Activated T-cell treated with anti-CD3 and anti-CD28 coated beads for 1 hour (primary cell): ENCODE measurements around the gene PIGZ.

Experiments
- DNase-seq: peaks from one replicate; pipeline ENCODE4 v3.0.0-alpha.2; 2020; ENCODE audit warnings: low read depth

The PIGZ gene, protein sequence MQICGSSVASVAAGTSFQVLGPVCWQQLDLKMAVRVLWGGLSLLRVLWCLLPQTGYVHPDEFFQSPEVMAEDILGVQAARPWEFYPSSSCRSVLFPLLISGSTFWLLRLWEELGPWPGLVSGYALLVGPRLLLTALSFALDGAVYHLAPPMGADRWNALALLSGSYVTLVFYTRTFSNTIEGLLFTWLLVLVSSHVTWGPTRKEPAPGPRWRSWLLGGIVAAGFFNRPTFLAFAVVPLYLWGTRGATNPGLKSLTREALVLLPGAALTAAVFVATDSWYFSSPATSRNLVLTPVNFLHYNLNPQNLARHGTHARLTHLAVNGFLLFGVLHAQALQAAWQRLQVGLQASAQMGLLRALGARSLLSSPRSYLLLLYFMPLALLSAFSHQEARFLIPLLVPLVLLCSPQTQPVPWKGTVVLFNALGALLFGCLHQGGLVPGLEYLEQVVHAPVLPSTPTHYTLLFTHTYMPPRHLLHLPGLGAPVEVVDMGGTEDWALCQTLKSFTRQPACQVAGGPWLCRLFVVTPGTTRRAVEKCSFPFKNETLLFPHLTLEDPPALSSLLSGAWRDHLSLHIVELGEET

DNA sequence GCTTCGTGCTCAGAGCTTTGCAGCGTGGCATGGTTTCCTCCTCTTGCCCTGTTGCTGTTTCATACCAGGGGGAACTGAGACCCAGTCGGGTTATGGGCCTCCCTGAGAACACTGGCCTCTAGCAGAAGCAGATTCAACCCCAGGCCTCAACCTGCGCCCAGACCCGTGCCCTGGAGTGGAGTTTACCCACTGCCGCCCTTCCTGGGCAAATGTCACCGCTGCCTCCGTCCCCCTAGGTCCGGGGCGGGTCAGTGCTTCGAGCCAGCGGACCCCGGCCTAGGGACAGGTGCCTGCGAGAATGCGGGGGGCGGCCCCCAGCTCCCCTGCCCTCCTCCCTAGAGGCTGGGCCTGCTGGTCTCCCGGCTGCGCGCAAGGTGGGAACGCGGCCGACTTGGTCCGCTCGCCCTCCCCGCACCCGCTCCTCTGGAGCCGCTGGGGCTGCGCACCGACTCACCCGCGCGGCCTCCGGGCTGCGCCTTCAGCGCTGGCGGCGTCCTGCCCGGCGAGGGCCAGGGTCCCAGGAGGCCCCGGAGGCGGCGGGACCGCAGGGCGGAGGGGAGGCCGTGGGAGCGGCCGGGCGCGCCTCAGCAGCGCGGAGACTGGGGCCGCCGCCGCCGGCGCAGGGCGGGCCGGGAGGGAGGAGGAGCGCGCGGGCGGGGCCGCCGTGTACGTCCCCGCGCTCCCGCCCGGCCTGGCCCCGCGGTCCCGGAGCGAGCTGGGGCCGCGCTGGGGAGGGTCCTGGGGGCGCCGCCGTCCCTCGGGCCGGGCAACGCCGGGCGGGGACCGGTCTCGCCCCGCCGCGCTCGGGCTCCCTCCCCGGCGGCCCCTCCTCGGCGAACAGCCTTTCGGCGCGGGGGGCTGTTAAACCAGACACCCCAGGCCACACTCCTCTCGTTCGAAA, at the start of gene PIGZ:
TSS of gene PIGZ (minus strand) at position 601 of the 901 bp plus-strand sequence. CDS start 16,802 bp downstream, outside the sequence.
- peak; percentile 31 for DNase-seq

DNA sequence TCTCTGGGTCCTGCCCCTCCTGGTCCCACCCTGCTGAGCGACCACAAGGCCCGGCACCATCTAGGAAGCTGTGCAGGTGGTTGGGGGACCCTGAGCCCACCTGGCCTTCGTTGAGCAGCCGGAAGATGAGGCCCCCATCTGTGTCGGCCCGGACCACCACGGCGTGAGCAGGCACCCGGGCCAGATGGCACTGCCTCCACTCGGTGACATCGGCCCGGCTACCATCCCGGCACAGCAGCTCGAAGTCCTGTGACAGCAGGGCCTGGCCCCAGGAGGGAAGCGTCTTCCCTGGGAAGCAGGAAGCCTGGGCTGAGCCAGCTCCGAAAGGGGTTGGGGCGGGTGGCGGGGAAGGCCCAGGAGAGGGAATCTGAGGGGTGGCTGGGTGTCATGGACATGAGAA, 48.4 kb upstream of the PIGZ start:
- no peak for DNase-seq

DNA sequence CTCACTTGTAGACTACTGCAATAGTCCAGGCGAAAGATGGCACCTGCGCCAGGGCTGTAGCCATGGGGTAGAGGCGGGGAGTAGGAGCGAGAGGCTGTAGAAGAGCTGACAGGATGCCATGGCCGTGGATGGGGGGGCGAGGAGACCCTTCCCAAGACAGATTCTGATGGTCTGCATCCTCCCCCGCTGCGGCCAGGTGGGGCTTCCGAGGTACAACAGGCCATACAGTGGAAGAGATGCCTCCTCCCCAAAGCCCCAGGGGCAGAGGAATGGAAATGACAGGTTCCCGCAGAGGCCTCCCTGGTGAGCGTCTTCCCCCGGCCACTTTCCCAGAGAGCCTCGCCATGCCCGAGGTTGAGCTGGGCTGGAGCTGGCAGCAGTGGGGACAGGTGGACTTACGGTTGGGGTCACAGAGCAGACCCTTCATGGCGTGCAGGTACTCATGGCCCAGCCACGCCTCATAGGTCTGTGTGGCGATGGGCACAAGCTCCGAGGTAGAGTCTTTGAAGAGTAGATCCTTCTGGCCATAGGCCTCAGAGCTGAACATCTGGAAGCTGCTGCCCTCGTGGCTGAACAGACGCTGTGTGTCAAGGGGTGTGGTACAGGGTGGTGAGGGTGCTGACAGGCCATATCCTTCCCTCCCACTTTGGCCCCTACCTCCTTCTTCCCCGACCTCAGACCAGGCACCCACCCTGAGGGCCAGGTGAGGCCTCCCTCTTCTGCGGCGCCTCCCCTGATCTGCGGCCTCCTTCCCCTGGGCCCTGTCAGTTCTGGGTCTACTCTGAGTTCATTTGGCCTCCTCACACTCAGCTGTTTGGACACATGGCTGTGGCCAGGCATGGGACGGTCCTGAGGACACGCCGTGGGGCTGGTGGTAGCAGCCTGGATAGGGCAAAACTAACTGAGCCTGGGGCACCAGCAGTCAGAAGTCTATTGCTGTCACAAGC, 47.4 kb upstream of the PIGZ start:
- no peak for DNase-seq

DNA sequence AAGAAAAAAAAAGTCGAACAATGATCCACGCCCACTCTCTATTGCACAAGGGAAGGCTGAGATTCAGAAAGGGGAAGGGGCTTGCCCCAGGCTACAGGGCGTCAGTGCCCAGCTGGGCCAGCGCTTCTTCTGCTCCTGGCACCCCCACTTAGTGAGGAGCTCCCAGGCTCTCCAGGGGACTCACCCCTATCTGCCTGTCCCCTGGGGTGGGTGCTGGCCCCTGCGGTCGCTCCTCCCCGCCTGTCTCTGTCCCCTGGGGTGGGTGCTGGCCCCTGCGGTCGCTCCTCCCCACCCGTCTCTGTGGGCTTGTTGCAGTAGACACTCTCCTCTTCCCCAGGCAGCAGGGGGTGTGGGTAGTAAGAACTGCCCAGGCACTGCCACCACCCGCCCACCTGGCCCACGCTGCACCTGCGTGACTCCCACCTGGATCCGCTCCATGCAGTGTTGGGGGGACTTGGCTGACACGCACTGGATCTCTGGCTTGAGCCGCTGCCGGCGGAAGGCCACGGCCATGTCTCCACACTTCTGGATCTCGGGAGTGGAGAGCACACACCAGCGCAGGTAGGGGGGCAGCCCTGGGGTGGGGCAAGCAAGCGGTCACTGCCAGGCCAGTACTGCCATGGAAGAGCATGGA, 46.4 kb upstream of the PIGZ start:
- DNase-seq: no peak

DNA sequence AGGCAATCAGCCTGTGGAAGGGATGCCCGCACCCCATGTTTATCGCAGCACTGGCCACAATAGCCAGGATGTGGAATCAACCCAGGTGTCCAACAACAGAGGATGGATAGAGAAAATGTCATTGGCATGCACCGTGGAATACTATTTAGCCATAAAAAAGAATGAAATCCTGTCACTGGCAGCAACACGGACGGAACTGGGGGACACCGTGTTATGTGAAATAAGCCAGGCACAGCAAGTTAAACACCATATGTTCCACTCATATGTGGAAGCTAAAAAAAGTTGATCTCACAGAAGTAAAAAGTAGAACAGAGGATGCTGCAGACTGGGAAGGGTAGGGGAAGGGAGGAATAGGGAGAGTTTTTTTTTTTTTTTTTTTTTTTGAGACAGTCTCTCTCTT, 45.4 kb upstream of the PIGZ start:
- no peak for DNase-seq

DNA sequence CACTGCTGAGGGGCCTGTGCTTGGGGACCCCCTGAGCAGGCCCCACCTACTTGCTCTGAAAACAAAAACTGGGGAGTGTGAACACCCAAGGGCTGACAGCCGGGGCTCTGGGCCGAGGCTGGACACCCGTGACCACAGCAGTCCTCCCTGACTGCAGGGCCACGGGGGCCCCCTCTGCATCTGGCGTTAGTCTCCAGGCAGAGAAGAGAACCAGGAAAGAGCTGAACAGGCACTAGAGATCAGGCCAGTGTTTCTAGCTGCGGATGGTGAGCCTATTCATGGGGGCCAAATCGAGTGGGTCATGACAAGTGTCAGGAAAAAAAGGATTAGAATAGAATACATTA, 43.9 kb upstream of the PIGZ start:
- no peak for DNase-seq

DNA sequence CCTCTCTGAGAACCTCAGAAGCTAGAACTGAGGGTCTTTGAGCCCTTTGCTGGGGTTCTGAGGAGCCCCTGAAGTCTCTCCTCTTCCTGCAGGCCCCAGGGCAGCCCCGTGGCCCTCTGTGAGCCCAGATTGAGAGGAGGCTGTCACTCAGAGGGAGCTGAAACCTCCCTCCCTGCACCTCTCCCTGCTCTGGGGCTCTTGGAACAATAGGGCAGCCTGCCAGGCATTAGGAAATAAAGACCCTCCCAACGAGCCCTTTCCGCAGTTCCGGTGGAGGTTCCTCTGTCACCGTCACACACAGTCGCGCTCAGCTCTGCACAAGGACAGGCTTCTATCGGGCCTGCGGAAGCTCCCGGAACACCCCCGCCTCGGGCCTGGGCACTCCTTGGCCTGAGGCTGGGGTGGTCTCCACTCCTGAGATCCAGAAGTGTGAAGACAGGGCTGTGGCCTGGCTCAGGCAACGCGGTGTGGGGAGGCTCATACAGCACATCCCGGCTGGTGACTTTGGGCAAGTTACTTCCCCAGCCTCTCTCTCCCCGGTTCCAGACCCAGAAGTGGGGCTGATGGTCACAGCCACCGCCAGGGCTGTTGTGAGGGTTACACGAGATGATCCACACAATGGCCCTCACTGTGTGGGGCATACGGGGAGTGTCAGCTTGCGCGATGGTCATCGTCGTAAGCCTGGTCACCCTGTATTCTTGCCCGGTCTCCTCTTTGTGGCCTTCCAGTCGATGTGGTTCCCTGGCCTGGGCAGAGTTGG, 43.3 kb upstream of the PIGZ start:
- no peak for DNase-seq

DNA sequence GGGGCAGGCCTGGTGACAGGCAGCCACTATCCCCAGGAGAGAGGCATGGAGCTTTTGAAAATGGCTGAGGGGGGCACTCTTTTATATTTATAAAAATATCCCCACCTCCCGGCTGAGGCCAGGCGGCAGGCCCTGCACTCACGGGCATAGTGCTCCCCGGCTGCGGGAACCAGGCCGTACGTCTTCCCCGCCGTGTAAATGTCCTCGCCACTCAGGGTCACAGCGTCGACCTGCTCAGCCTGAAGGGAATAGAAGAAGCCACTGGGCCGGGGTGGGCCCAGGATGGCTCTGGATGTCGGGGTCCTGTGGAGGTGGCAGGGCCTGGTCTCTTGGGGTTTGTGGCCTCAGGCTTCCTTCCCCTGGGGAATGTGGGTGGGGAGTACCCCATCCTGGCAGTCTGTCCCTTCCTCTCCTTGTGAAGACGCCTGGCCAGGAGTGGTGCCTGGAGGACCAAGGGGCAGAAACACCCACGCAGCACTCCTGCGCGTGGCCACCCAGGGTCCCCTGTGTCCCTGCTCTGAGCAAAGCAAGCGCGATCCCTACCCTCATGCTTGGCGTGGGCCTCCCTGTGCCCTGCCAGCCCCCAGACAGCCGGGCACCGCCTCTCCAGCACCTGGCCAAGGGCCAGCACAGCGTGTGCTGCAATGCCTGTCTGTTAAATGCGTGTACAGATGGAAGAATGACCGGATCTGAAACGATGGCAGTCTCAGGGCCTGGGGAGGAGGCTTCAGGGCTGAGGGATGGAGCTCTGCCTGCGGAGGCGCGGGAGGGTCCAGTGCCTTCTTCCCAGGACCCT, 42.1 kb upstream of the PIGZ start:
- no peak for DNase-seq

DNA sequence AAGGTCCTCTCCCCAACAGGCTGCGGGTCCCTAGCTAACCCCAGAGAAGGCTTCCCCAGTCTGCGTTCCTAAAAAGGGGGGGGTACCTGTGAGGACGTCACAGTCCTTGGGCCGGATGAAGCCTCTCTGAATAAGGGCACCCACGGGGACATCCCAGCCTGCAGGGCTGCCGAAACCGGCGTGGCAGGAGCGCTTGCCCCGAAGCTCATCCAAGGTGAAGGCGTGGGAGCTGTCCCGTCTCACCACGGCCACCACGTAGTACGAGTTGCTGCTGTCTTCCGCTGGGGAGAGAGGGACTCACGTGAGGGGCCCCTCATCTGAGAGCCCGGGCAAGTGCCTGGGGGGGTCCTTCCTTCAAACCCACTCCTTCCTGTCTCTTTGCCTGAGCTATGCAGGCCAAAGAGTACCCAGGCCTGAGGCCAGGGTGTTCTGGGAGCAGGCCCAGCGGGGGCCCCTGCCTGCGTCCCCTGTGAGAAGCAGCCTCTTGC, 40.9 kb upstream of the PIGZ start:
- DNase-seq: no peak

DNA sequence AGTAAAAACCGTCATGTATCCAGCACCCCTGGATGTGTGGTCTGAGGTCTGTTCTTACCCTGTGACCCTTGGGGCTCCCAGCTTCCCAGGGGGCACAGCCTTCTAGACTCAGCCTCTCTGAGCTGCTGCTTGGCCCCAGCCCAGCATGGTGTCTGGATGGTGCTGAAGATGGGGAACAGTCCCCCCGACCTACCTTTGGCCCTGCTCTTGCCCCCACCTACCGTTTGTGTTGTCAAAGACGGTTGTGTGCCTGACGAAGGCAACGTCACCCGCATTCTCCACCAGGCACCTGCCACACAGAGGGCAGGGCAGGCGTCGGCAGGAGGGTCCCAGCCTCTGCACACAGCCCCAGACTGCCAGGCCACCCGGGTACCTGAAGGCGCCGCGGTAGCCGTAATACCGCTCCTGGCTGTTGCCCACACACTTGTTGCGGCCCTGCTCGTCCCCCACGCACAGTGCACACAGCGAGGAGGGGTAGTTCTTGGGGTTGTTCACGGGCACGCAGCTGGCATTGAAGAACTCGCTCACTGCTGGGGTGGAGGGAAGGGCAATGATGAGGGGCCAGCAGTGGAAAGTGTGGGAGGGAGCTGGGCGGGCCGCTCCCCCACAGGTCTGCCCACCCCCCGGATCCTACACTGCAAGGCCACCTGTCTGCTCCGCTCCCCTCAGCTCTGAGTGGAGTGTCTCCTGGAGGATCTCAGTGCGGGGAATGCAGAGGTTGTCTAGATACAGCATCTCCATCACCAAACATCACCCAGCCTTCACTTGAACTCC, 40.0 kb upstream of the PIGZ start:
- no peak for DNase-seq

DNA sequence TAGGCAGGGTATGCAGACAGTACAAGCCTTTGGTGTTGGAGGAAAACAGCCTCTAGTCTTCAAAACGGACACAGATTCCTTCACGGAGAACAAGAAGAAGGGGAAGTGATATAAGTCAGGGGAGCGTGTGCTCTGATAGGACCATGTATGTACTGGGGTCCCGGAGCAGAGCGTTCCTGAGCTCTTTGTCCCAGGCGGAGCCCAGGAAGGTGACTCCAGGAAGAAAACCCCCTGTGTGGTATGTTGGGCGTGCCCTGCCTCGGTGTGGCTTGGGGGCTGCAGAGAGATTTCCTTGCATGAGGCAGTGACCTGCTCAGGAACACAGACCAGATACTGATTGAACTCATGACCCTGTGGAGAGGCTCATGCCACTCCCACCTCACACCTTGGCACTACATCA, 39.3 kb upstream of the PIGZ start:
- no peak for DNase-seq

DNA sequence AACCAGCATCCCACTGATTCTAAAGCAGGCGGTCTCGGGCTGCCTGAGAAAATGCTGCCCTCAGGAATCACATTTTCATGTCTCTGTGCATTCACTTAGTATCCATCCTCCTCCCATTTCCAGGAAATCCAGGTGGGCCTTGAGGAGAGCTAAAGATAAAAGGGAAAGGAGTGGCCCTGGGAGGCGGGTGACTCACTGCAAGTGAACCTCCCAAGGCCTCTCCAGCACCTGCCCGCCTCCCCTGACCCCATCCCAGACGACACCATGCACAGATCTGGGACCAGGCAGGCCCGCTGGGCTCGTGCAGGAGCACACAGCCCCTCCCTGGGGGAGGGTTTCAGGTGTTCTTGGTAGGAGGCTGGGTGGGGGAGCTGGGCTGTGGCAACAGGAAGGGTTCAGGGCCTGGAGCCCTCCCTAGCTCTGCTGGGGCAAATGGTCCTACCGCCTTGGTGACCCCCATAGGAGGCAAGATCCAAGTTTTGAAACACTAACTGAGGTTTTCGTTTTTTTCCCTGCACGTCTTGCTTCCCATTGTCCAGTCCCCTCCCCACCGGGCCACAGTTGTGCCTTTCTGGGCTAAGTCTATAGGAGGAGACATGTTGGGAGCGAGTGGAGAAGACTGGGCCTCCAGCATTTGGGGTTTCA, 38.8 kb upstream of the PIGZ start:
- no peak for DNase-seq

DNA sequence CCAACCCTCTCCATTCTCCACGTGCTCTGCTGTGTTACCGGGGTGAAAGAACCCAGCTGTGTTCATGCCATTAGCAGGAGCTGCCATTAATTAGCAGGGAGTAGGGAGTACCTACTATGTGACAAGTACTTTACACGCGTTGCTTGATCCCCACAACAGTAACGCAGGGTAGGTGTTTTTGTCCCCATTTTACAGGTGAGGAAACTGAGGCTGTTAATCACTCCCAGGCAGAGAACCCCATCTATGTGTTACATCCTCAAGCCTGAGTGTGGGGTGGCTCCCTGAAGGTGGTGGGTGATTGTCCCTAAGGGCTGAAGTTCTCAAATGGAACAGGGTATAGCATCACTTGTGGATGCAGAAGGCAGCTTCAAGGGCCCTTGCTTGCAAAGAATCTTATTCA, 38.2 kb upstream of the PIGZ start:
- no peak for DNase-seq

DNA sequence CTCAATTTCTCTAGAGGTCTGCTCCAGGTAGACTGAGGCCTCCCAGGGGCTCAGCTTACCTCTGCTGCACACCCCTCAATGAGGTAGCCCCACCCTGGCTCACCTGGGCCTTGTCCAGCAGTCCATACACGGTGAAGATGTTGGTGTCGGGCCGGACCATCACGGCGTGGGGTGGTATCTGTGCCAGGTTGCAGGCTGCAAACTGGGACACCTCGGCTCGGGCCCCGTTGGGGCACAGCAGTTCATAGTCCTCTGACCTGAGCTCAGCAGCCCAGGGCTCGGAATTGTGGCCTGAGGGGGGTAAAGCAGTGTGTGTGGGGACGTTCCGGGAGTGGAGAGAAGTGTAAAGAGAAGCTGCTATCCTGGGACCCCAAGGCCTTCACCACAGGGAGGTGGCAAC, 37.8 kb upstream of the PIGZ start:
- DNase-seq: no peak

DNA sequence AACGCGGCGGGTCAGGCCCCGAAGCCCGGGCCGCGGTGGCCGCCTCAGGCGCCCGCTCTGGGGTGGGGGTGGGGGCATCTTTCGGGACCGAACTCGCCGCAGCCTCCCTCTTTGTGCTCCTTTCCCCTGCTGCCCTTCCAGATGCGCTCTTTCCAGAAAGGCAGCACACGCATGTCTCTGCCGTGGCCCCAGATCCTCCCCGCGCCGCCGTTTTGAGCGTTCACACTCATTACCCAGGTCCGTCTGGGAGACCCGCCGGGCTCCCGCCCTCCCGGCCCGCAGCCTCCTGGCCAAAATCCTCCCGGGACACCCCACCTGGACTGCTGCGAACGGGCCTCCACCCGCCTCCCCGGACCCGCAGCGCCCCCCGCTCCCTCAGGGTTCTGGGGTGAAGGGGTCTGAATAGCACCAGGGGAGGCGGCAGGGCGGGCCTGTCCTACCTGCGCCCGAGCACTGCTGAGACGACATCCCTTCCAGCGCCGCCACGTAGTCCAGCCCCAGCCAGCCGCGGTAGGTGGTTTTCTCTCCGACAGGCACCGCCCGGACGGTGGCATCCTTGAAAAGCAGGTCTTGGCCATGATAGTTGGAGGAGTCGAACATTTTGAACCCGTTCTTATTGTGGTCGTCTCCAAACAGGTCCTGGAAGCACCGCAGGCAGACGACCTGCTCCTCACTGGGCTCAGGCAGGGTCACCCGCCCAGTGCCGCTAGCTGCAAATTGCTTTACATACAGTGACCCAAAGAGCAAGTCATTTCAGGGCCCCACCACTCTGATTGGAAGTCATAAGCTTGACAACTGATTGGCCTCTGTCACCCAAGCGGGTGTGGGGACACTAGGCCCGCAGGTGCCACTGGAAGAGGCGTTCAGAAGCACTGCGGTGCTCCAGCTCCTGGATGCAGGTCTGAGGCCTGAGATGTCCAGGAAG, 35.1 kb upstream of the PIGZ start:
- DNase-seq: peak; percentile 13

DNA sequence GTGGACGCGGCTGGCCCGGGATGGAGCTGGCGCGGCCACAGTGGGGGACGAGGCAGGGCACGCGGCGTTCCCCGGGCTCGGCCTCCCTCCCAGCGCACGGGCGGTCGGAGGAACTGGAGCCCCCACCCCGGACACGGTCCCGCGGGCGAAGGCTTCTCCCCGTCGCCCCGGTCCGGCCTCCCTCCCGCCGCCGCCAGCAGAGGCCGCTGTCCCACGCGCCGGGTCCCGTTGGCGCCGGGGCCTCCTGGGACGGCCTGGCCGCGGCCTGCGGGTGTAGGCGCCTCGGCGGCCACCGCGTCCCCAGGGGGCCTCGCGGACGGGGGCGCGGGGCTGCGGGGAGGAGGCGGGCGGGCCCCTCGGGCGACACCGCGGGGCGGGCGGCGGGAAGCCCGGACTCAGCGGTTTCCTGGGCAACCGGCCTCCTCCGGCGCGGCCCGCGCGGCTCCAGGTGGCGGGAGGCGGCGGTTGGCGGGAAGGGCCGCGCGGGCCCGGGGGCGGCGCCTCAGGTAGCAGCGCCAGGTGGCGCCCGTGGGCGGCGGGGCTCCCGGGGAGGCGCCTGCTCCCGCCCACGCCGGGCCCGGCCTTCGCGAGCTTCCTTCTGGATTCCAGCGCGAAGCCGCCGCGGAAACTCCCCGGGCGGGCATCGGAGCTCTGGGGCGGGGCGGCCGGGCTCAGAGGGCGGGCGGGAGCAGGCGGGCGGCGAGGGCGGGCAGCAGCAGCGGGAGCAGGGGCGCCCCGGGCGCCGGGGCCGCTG, 34.2 kb upstream of the PIGZ start:
- DNase-seq: peak; percentile 68
